GM12878 (cell line): Measurements from ENCODE around the gene BIRC5. TPM values are rescaled to one million over a fixed set of nuclear protein-coding genes. Genes with fewer than 3 reads are reported as not detected.

Experiments
- ATAC-seq: fragments of 200-7000 bp; cut with Tn5 transposase; 3 replicates; pipeline ENCODE4 v1.9.1; 2020; ENCODE audit warnings: mild to moderate bottlenecking, moderate library complexity
- BruUV-seq: library from RNA; stranded (reverse); fragments of 400-500 nt; replicated peaks from 2 replicates; lab custom pipeline; 2021; lab: Mats Ljungman, UMichigan
- CTCF ChIA-PET: fragments of 300-600 bp; sonication (Branson Sonifier 250); formaldehyde crosslinking; extraction: SDS; loops from one replicate; lab custom pipeline; 2021; ENCODE audit warnings: inconsistent platforms; lab: Yijun Ruan, JAX
- POLR2A ChIA-PET: fragments of 350-600 bp; formaldehyde crosslinking; extraction: SDS; loops from one replicate; lab custom pipeline; 2021; ENCODE audit warnings: inconsistent platforms; lab: Charles Lee
- RAD21 ChIA-PET: fragments of 300-600 bp; sonication (Branson Sonifier 250); formaldehyde crosslinking; loops from one replicate; lab custom pipeline; 2023; ENCODE audit warnings: antibody characterized with exemption; ENCODE audit not compliant: unreplicated experiment; lab: Charles Lee
- SMC1A ChIA-PET: fragments of 300-600 bp; sonication (Branson Sonifier 250); formaldehyde crosslinking; loops from one replicate; lab custom pipeline; 2023; ENCODE audit not compliant: unreplicated experiment, uncharacterized antibody; lab: Charles Lee
- DNase-seq: peaks from one replicate; pipeline ENCODE4 v3.0.0-alpha.2; 2011; ENCODE audit warnings: low read depth, low spot score
- FAIRE-seq: peaks from 3 replicates; lab custom pipeline; 2011; peaks lifted over from hg19 to GRCh38; lab: Jason Lieb, UNC
- H2AFZ ChIP-seq: 2 replicates; pipeline ENCODE4 v1.6.0; 2011; ENCODE audit warnings: low read depth, low read length, control low read depth; ENCODE audit not compliant: control insufficient read depth
- H3K27ac ChIP-seq: 2 replicates; pipeline ENCODE4 v1.5.1; 2011; ENCODE audit warnings: control low read depth; ENCODE audit not compliant: control insufficient read depth, insufficient read depth
- H3K27me3 ChIP-seq, 2 experiments: replicated peaks in 1 of 2; 2 replicates each; pipeline versions ENCODE4 v1.6.0 to v1.6.1; 2011; ENCODE audit warnings: low read length in 1 of 2; ENCODE audit not compliant: control insufficient read depth in 2 of 2, insufficient read depth in 2 of 2
- H3K36me3 ChIP-seq, 2 experiments: 2 replicates each; pipeline ENCODE4 v1.5.1; 2011; ENCODE audit warnings: low read length in 1 of 2; ENCODE audit not compliant: control insufficient read depth in 2 of 2, insufficient read depth in 2 of 2
- H3K4me1 ChIP-seq: 2 replicates; pipeline ENCODE4 v1.6.1; 2011; ENCODE audit warnings: mild to moderate bottlenecking, low read length, moderate library complexity, mixed read lengths; ENCODE audit not compliant: control insufficient read depth, insufficient read depth
- H3K4me2 ChIP-seq: 2 replicates; pipeline ENCODE4 v1.6.0; 2011; ENCODE audit warnings: control low read depth; ENCODE audit not compliant: control insufficient read depth, insufficient read depth
- H3K4me3 ChIP-seq: fragments of 200-600 bp; sonication (generic); 2 replicates; pipeline ENCODE4 v1.5.1; 2016
- H3K79me2 ChIP-seq: 2 replicates; pipeline ENCODE4 v1.6.0; 2011; ENCODE audit warnings: low read length; ENCODE audit not compliant: control insufficient read depth, insufficient read depth
- H3K9ac ChIP-seq: 2 replicates; pipeline ENCODE4 v1.8.0; 2011; ENCODE audit warnings: low read length, control low read depth, mixed read lengths; ENCODE audit not compliant: control insufficient read depth, insufficient read depth
- H3K9me3 ChIP-seq: replicated peaks from 3 replicates; pipeline ENCODE4 v1.5.1; 2011; ENCODE audit warnings: mild to moderate bottlenecking, low read length; ENCODE audit not compliant: control insufficient read depth, insufficient read depth
- H4K20me1 ChIP-seq: 2 replicates; pipeline ENCODE4 v1.6.0; 2011; ENCODE audit not compliant: control insufficient read depth, insufficient read depth
- BCL11A ChIP-seq: IDR thresholded peaks from 2 replicates; pipeline ENCODE4 v1.6.1; 2011; ENCODE audit warnings: low read depth, low read length
- CHD2 ChIP-seq: IDR thresholded peaks from 2 replicates; pipeline ENCODE4 v1.6.1; 2011; ENCODE audit warnings: low read depth, low read length, improper control_type of control experiment, borderline replicate concordance
- TCF12 ChIP-seq: IDR thresholded peaks from 2 replicates; pipeline ENCODE4 v1.6.1; 2011; ENCODE audit warnings: low read depth, mild to moderate bottlenecking, low read length
- ZNF384 ChIP-seq: IDR thresholded peaks from 2 replicates; pipeline ENCODE4 v1.6.1; 2012; ENCODE audit warnings: low read depth, mild to moderate bottlenecking, low read length, improper control_type of control experiment, borderline replicate concordance
- WGBS: methylation state at CpG from one replicate; pipeline ENCODE4 v1.1.6; 2016; ENCODE audit warnings: low lambda C conversion rate; ENCODE audit not compliant: insufficient replicate concordance, insufficient coverage; ENCODE audit errors: missing lambda C conversion rate; 5-methylcytosine and 5-hydroxymethylcytosine counted together
- in situ Hi-C: fragments of 300-500 bp; cut with MboI; formaldehyde crosslinking; loops from 9 replicates; pipeline ENCODE4 v1.14.3; 2018; ENCODE audit warnings: mixed read lengths
- intact Hi-C: fragments of 100-400 bp; cut with micrococcal nuclease; formaldehyde crosslinking; loops from one replicate; pipeline ENCODE4 v1.14.2; 2022; ENCODE audit not compliant: unreplicated experiment
- polyA plus RNA-seq, 11 experiments: library from polyadenylated mRNA; depleted of rRNA in 4 of 11; unstranded in 6 of 11; stranded (reverse) in 5 of 11; fragments of >200 nt; fragmentation: Nextera tagmentation in 4 of 11; fragmentation: Illumina TruSeq in 1 of 11; extraction: Ambion mirVana in 4 of 11; extraction: Trizol in 1 of 11; gene quantifications; 1 replicate in 1 of 11; 2 replicates in 10 of 11; pipeline versions ENCODE4 v1.2.1 to v1.2.3, GENCODE V29; 2011 to 2016; ENCODE audit warnings: inconsistent platforms in 2 of 11, missing spikeins in 2 of 11, low read depth in 1 of 11
- total RNA-seq, 4 experiments: library from RNA; depleted of rRNA in 3 of 4; stranded (reverse); fragments of >200 nt in 3 of 4; fragmentation: Illumina TruSeq in 1 of 4; extraction: Trizol in 1 of 4; gene quantifications; 2 replicates each; pipeline versions ENCODE4 v1.2.1 to v1.2.3, GENCODE V29; 2013 to 2021
- TF ChIP-seq, protein P1 (sequence below): fragments of 450-650 bp; IDR thresholded peaks from 2 replicates; pipeline ENCODE4 v1.6.1; 2016; ENCODE audit warnings: mild to moderate bottlenecking
- TF ChIP-seq, protein P2 (sequence below): fragments of 450-650 bp; IDR thresholded peaks from 2 replicates; pipeline ENCODE4 v1.6.1; 2017; ENCODE audit warnings: borderline replicate concordance

The BIRC5 gene
- total and polyA plus RNA-seq, 10 of the 15 experiments (the other 5 are each of a cell fraction or from before 2014, with no cell fraction given): 41.0 to 175 (median 90.8) TPM

DNA sequence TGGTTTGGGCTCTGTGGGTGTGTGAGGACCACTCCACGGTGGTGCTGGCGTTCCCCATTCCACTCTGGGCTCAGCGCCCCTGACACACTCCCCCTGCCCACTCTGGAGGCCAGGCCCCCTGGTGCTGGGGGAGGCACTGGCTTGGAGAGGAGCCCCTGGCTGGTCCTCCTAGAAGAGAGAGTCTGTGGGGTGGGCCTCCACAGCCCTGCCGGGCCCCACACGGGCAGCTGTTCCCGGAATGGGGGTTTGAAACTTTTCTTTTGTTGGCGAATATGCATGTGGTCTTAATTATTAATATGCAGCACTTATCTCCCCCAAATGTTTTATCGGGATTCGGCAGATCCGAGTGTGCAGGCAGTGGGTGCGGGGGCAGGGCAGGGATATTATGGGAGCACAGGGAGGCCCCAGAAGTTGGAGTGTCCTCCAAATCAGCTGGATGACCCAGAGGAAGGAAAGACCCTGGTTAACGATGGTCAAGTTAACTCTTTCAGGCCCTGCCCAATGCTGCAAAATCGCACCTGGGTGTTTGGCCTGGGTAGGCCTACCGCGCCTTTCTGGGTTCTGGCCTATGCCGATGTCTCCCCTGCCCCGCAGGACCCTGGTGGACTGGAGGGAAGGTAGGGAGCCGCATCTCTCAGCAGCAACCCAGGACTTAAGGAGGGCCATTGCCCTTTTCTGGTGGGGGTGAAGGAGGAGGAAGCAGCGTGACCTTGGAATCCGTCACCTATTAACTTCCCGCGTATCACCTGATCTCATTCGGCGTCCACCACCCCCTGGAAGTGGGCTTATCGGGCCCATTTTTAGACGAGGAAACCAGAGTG lies 53.4 kb downstream of the BIRC5 start:
- no peak overlapping the region for H3K4me3 ChIP-seq
- no peak overlapping the region for H3K9ac ChIP-seq
- H3K27ac ChIP-seq: no peak overlapping the region
- DNase-seq (no peak), FAIRE-seq (no peak), ATAC-seq (no peak)
- no peaks in the 10 kb centered on the region for H3K79me2 ChIP-seq
- H4K20me1 ChIP-seq: no peaks in the 10 kb centered on the region
- in situ Hi-C loops: no loop called here
- TF ChIP-seq, protein P1, sequence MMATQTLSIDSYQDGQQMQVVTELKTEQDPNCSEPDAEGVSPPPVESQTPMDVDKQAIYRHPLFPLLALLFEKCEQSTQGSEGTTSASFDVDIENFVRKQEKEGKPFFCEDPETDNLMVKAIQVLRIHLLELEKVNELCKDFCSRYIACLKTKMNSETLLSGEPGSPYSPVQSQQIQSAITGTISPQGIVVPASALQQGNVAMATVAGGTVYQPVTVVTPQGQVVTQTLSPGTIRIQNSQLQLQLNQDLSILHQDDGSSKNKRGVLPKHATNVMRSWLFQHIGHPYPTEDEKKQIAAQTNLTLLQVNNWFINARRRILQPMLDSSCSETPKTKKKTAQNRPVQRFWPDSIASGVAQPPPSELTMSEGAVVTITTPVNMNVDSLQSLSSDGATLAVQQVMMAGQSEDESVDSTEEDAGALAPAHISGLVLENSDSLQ: no peak
- TF ChIP-seq ZNF384 (no peak), BCL11A (no peak), CHD2 (no peak), TCF12 (no peak)
- TF ChIP-seq, protein P2, sequence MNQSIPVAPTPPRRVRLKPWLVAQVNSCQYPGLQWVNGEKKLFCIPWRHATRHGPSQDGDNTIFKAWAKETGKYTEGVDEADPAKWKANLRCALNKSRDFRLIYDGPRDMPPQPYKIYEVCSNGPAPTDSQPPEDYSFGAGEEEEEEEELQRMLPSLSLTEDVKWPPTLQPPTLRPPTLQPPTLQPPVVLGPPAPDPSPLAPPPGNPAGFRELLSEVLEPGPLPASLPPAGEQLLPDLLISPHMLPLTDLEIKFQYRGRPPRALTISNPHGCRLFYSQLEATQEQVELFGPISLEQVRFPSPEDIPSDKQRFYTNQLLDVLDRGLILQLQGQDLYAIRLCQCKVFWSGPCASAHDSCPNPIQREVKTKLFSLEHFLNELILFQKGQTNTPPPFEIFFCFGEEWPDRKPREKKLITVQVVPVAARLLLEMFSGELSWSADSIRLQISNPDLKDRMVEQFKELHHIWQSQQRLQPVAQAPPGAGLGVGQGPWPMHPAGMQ: no peak
- intact Hi-C loops: no loop called here
- no TSS peak for BruUV-seq
- ChIA-PET RAD21 (no interaction called here), CTCF (no interaction called here), POLR2A (no interaction called here), SMC1A (no interaction called here)
- H3K27me3 ChIP-seq: peaks cover 2 to 3% of the 10 kb centered on the region in 2 experiments; a peak in 3 of 4 replicates
- 70% methylated on average over 24 of the region's 26 CpGs for whole genome bisulfite sequencing
- H3K36me3 ChIP-seq: no peaks in the 10 kb centered on the region
- no peak overlapping the region for H3K4me2 ChIP-seq
- H3K9me3 ChIP-seq: no peaks in the 10 kb centered on the region
- peaks cover 11% of the 10 kb centered on the region for H3K4me1 ChIP-seq
- no peak overlapping the region for H2AFZ ChIP-seq
